Breast epithelium (tissue), 3 donors: Measurements from ENCODE around the gene CDH18.

Experiments used
- POLR2A ChIP-seq: fragments of 450-650 bp; IDR thresholded peaks from one replicate; pipeline ENCODE4 v1.6.1; 2016; ENCODE audit warnings: antibody characterized with exemption, mild to moderate bottlenecking, moderate library complexity
- POLR2AphosphoS5 ChIP-seq, 3 donors: sonication (generic); formaldehyde crosslinking; IDR thresholded peaks; one replicate each; pipeline ENCODE4 v1.6.1; 2017; ENCODE audit warnings: antibody characterized with exemption in 3 of 3
- TF ChIP-seq, protein P1 (sequence below), 3 donors: fragments of 450-650 bp; IDR thresholded peaks; one replicate each; pipeline ENCODE4 v1.5.1; 2016 to 2017; ENCODE audit warnings: antibody characterized with exemption in 3 of 3, mild to moderate bottlenecking in 3 of 3, moderate library complexity in 3 of 3

DNA sequence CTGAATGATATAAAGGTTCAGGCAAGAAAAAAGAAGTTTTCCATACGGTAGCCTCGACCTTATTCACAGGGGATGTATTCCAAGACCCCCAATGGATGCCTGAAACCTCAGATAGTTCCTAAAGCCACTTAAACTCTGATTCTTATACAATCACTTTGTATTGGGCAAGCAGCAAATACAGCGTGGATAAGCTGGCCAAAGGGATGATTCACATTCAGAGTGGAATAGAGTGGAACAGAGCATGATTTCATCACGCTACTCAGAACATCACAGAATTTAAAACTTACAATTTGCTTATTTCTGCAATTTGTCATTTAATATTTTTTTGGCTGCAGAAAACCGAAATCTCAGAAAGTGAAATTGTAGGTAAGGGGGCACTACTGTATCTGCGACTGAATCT, 40.5 kb upstream of the CDH18 start:
- no peak for TF ChIP-seq POLR2AphosphoS5 (IDR thresholded peaks at IDR 0.05)
- TF ChIP-seq, protein P1, sequence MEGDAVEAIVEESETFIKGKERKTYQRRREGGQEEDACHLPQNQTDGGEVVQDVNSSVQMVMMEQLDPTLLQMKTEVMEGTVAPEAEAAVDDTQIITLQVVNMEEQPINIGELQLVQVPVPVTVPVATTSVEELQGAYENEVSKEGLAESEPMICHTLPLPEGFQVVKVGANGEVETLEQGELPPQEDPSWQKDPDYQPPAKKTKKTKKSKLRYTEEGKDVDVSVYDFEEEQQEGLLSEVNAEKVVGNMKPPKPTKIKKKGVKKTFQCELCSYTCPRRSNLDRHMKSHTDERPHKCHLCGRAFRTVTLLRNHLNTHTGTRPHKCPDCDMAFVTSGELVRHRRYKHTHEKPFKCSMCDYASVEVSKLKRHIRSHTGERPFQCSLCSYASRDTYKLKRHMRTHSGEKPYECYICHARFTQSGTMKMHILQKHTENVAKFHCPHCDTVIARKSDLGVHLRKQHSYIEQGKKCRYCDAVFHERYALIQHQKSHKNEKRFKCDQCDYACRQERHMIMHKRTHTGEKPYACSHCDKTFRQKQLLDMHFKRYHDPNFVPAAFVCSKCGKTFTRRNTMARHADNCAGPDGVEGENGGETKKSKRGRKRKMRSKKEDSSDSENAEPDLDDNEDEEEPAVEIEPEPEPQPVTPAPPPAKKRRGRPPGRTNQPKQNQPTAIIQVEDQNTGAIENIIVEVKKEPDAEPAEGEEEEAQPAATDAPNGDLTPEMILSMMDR (IDR thresholded peaks at IDR 0.05) = no peak
- no peak for TF ChIP-seq POLR2A
